ENCODE data around the gene ZFP90.
A peak's percentile ranks its signal among the peaks of the same experiment; 100 is the strongest.

The ZFP90 gene

GRCh38 chr16:68538880-68539701 is at the start of gene ZFP90:
Gene ZFP90 (plus strand): TSS chr16:68539291. CDS start chr16:68539793, 502 bp downstream.
- peak; percentile 80 for TF ChIP-seq GATA2 (IDR thresholded peaks at IDR 0.05; ENCODE audit: low read depth, low read length)
- no peak for TF ChIP-seq GATA3 (IDR thresholded peaks at IDR 0.05; ENCODE audit: low read depth, low read length)

- TF ChIP-seq GATA2 (IDR thresholded peaks at IDR 0.05; ENCODE audit: low read depth, low read length) (no peak), GATA3 (IDR thresholded peaks at IDR 0.05; ENCODE audit: low read depth, low read length) (no peak)
Measured at GRCh38 chr16:68490358-68490757, 48.7 kb upstream of the ZFP90 start.

- no peak for TF ChIP-seq GATA3 (IDR thresholded peaks at IDR 0.05; ENCODE audit: low read depth, low read length)
- TF ChIP-seq GATA2 (IDR thresholded peaks at IDR 0.05; ENCODE audit: low read depth, low read length): no peak
Measured at GRCh38 chr16:68490829-68491575, 48.1 kb upstream of the ZFP90 start.

- TF ChIP-seq GATA3 (IDR thresholded peaks at IDR 0.05; ENCODE audit: low read depth, low read length) (no peak), GATA2 (IDR thresholded peaks at IDR 0.05; ENCODE audit: low read depth, low read length) (no peak)
Measured at GRCh38 chr16:68491576-68491950, 47.5 kb upstream of the ZFP90 start.

- TF ChIP-seq GATA2 (IDR thresholded peaks at IDR 0.05; ENCODE audit: low read depth, low read length) (no peak), GATA3 (IDR thresholded peaks at IDR 0.05; ENCODE audit: low read depth, low read length) (no peak)
Measured at GRCh38 chr16:68492151-68492542, 46.9 kb upstream of the ZFP90 start.

- TF ChIP-seq GATA3 (IDR thresholded peaks at IDR 0.05; ENCODE audit: low read depth, low read length) (no peak), GATA2 (IDR thresholded peaks at IDR 0.05; ENCODE audit: low read depth, low read length) (no peak)
Measured at GRCh38 chr16:68492543-68493411, 46.3 kb upstream of the ZFP90 start.

- no peak for TF ChIP-seq GATA3 (IDR thresholded peaks at IDR 0.05; ENCODE audit: low read depth, low read length)
- TF ChIP-seq GATA2 (IDR thresholded peaks at IDR 0.05; ENCODE audit: low read depth, low read length): no peak
Measured at GRCh38 chr16:68493412-68494070, 45.5 kb upstream of the ZFP90 start.

GRCh38 chr16:68496689-68497088 is 42.4 kb upstream of the ZFP90 start:
- TF ChIP-seq GATA3 (IDR thresholded peaks at IDR 0.05; ENCODE audit: low read depth, low read length): no peak

GRCh38 chr16:68499006-68499405 is 40.1 kb upstream of the ZFP90 start:
- TF ChIP-seq GATA3 (IDR thresholded peaks at IDR 0.05; ENCODE audit: low read depth, low read length) (no peak), GATA2 (IDR thresholded peaks at IDR 0.05; ENCODE audit: low read depth, low read length) (no peak)

- TF ChIP-seq GATA3 (IDR thresholded peaks at IDR 0.05; ENCODE audit: low read depth, low read length): no peak
- TF ChIP-seq GATA2 (IDR thresholded peaks at IDR 0.05; ENCODE audit: low read depth, low read length): no peak
Measured at GRCh38 chr16:68503334-68503733, 35.8 kb upstream of the ZFP90 start.

GRCh38 chr16:68504066-68504465 is 35.0 kb upstream of the ZFP90 start:
- TF ChIP-seq GATA2 (IDR thresholded peaks at IDR 0.05; ENCODE audit: low read depth, low read length) (no peak), GATA3 (IDR thresholded peaks at IDR 0.05; ENCODE audit: low read depth, low read length) (no peak)

- TF ChIP-seq GATA2 (IDR thresholded peaks at IDR 0.05; ENCODE audit: low read depth, low read length) (no peak), GATA3 (IDR thresholded peaks at IDR 0.05; ENCODE audit: low read depth, low read length) (no peak)
Measured at GRCh38 chr16:68506331-68507053, 32.6 kb upstream of the ZFP90 start.

GRCh38 chr16:68508013-68508412 is 31.1 kb upstream of the ZFP90 start:
- TF ChIP-seq GATA3 (IDR thresholded peaks at IDR 0.05; ENCODE audit: low read depth, low read length) (no peak), GATA2 (IDR thresholded peaks at IDR 0.05; ENCODE audit: low read depth, low read length) (no peak)
